HG03064 (cell line): ENCODE data around the gene GBX1.

ENCODE experiments used
- ATAC-seq: cut with Tn5 transposase; IDR thresholded peaks from one replicate; pipeline ENCODE4 v1.9.1; 2021; ENCODE audit warnings: low read depth; ENCODE audit not compliant: unreplicated experiment

Gene GBX1

DNA sequence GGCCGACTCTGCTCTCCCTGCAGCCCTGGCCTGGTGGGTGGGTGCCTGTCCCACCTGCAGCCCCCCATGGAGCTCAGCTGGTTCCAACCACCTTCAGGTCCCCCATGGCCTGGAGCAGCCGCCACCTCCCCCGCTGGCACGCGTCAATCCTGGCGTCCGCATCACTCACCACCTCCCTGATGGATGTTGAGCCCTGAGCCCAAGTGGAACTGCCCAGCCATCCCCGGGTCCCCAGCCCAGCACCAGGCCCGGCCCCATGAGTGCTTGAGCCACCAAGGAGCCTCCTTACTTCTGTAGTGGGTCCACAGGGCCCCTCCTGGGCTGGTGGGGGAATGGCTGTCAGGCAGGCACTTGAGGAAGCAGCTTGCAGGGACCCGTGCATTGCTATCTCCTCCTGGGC lies 66.6 kb downstream of the GBX1 start:
- ATAC-seq, result no peak

DNA sequence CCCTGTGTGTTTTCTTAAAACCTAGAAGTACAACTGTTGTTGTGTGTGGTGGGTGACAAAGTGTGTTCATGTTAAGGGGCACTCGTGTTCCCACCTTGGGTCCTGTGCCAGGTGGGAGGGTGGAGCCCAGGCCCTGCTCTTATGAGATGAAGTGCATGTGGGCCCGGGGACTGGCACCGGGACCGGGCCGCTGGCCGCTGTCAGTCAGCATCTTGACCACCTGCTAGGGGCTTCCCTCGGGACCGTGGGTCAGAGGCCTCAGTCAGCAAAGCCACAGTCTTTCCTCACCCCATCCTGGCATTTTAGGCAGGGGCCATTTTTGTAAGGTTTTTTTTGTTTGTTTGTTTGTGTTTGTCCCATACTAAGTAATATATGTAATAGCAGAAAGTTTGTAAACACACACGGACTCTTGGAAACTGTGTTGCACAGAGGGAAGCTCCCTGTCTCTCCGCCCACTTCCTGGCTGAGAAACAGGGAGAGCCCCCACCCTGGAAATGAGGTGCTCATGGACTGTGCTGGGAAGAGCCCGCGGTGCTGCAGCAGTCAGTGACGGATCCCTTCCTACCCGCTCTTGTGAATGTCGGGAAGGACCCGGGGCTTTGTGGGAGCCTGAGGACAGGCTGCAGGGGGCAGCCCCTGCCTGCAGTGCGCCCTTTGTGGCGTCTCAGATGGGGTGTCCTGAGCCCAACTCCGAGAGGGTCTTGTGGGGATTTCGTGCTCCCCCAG lies 67.8 kb downstream of the GBX1 start:
- ATAC-seq, result no peak
